Ureter (tissue), 1 donor: ENCODE results near the gene KHDRBS2. TPM values are rescaled to one million over a fixed set of nuclear protein-coding genes. Genes with fewer than 3 reads are reported as not detected.

Experiments used
- DNase-seq: peaks from one replicate; pipeline ENCODE4 v3.0.0-alpha.2; 2020; ENCODE audit warnings: low spot score
- total RNA-seq: library from RNA; stranded (reverse); gene quantifications from one replicate; pipeline ENCODE4 v1.2.4, GENCODE V29; 2023
- donor health status: DM: yes; HTN: yes; CAD: no.

Gene KHDRBS2
- total RNA-seq, 1 donor from 2014 or later, result 0.89 TPM

GRCh38 chr6:62175195-62175594 is 110.8 kb downstream of the KHDRBS2 start:
- no peak for DNase-seq

DNA sequence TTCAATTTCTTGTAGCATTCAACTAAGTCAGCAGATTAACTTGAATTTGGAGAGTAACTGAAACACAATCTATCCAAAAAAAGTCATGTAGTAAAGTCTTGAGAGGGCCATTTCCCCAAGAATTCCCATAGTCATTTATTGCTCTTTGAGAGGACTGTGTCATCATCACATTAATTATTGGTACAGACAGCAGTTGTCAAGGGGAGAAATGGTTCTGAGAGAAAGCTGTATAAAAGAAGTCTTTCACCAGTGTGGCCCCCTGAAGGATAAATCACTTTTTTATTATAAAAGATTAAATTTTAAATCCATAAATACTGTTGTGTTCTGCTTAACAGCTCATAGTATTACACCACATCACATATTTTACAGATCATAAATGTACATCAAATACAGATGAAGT is 111.5 kb downstream of the KHDRBS2 start:
- DNase-seq, result no peak

DNA sequence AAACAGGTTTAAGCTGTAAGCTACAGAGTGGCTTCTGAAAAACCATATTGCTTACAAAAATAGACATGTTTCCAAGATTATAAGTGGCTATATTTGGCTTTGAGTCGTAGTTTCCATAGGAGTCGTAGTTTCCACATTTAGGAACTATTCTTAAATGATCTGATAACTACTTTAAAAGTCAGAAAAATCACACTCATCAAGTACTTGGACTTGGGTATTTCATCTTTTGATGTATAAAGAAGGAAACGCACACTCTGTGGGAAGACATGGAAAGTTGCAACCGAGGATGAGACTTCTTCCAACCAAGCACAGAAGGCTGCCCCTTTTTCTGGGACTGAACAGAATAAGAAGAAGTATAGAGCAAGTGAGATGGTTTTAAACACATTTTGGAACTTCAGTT is 118.3 kb downstream of the KHDRBS2 start:
- DNase-seq, result no peak

DNA sequence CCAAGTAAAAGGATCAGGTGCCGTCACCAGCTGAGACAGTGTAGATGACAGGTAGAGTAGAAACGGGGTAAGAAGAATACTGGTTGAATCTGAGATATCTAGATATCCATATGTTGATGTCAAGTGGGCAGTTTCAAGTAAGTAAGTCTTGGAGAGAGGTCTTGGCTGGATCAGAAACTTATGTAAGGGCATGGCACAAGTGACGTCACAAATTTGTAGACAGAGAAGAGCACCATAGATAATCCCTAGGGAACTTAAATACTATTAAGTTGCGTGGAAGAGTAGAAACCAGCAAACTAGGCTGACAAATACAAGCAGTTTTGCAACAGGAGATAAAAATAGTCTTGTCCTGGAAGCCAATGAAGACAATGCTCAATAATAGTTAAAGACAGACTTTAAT is 123.2 kb downstream of the KHDRBS2 start:
- no peak for DNase-seq

GRCh38 chr6:62152796-62153195 is 133.2 kb downstream of the KHDRBS2 start:
- DNase-seq, result no peak

- DNase-seq, result no peak
Measured at GRCh38 chr6:62150048-62150663, 135.9 kb downstream of the KHDRBS2 start.

DNA sequence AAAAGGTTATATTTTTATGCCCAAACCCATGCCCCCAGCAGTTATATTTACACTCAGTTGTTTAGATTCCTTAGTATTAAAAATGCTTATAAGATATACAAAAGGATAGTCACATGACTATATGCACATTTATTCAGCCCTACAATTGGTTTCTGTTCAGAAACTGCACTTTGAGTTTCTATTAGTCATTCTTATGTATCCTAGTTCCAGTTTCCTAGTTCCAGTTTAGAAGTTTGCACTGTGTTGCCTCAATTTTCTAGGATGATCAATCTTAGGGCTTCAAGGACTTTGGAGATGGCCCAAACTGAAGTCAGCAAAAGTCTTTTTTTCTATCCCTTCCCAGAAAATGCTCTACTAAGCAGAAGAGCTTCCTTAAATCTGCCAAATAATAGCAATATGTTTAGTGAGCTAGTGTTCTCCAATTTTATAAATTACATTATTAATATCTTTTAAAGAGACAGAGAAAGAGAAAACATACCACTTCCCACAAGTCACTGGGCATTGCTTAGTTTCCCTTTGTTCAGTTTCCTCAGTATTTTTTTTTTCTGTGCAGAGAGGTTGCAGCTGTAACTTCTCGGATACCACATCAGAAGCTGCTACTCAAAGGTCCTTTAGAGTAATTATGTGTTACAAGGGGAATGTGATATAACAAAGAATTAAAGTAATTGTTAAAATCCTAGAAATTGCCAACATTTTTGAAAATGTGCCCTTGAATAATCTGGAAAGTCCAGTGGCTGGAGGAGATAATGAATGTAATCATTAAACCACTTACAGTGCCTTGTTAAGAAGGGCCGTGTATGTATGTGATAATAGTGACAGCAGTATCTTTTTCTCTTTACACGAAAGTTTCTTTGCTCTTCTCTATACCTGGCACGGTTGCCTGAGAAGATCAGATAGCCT is 138.8 kb downstream of the KHDRBS2 start:
- DNase-seq, result no peak

DNA sequence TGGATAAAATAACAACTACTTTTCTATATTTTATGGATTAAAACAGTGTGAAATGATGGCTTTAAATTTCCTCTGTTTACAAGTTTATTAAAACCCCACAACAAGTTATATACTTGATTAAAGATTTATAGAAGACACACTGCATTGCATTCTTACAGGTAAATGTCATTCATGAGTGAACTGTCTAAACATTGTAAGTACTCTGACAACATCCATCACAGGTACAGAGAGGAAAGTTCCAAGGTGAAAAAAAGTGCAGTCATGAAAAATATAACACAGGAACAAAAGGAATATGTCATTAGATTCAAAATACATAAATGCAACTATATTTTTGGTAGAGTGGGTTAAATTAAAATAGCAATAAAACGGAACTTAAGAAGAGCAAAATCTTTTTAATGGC is 156.9 kb downstream of the KHDRBS2 start:
- no peak for DNase-seq

- no peak for DNase-seq
Measured at GRCh38 chr6:62119401-62119800, 166.6 kb downstream of the KHDRBS2 start.

DNA sequence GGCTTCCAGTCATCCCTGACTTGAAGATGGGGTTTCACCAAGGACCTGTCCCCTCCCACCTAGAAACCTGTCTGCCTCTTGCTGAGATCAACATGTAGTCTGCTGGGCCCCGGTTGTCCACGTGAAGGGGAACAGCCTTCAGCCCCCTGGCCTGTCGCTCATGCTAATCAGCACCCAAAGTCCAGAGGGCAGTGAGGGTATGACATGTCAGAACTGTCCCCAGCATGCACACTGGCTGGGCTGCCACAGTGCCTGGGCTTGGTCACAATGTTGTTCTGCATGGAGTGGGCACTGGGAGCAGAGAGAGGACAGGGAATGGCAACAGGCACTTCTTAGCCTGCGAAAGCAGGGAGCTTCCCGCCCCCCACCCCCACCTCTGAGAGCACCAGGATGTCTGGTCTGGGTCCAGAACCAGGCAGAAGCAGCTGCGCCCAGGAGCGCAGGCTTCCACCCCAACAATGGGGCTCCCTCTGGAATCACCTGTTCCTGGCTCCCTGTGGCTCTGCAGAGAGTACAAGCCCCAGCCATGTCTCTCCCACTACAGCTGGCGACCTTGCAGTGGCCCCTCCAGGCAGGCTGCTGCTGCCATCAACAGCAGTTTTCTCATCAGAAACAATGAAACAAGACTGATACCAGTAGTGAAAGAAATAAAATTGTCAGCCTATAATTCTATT is 182.7 kb downstream of the KHDRBS2 start:
- no peak for DNase-seq

DNA sequence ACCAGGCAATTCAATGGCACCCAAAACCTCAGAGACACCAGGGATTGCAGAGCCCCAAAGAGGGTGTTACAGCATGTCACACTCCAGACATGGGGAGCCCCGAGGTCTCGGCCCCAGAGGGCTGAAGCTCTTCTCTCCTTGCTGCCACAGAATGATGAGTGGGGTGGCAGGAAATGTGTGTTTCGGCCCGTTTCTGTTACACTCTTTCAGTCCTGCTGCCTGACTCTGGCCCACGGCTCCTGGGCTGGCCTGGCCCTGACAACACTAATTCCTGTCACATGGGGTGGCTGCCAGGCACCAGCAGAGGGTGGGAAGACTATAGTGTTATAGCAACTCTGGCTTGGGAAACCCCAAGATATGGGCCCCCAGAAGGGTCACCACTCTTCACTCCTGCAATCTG is 183.6 kb downstream of the KHDRBS2 start:
- no peak for DNase-seq

GRCh38 chr6:62090442-62091229 is 195.4 kb downstream of the KHDRBS2 start:
- no peak for DNase-seq

GRCh38 chr6:62089781-62090180 is 196.2 kb downstream of the KHDRBS2 start:
- DNase-seq, result no peak

DNA sequence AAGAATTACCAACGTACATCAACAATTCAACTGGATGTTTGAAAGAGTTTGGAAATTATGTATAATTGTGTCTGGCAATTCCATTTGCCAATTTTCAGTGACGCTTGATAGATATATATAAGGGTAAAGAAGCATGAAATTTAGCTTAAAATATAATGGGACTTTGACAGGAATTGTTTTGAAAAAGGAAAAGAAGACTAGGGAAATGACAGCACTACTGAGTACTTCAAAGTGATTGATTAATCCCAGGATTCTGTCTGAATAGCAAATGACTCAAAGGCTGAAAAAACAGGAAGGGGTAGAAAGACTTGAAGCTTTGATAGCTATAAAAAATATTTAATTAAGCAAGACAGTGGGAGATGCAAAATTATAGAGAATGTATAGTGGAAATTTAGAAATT is 200.0 kb downstream of the KHDRBS2 start:
- DNase-seq, result no peak

GRCh38 chr6:62075869-62076268 is 210.2 kb downstream of the KHDRBS2 start:
- DNase-seq, result no peak

GRCh38 chr6:62059901-62060300 is 226.1 kb downstream of the KHDRBS2 start:
- no peak for DNase-seq

GRCh38 chr6:62057300-62057699 is 228.7 kb downstream of the KHDRBS2 start:
- DNase-seq, result no peak

DNA sequence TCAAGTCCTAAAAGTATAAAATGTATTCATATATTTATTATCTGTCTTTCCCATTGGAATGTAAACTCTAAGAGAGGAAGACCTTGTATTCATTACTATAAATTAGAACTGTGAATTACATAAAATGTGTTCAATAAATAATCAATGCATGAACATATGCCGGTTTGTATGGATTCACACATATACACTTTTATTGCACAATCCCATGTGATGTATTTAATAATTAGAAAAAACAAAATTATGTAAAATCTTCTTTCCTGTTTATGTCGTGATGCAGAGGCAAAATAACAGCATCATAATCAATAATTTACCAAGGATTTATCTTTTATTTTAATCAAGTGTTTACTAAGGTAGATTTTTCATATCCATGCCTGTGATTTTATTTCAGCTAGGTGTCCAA is 240.5 kb downstream of the KHDRBS2 start:
- no peak for DNase-seq

GRCh38 chr6:62043084-62043483 is 242.9 kb downstream of the KHDRBS2 start:
- no peak for DNase-seq

DNA sequence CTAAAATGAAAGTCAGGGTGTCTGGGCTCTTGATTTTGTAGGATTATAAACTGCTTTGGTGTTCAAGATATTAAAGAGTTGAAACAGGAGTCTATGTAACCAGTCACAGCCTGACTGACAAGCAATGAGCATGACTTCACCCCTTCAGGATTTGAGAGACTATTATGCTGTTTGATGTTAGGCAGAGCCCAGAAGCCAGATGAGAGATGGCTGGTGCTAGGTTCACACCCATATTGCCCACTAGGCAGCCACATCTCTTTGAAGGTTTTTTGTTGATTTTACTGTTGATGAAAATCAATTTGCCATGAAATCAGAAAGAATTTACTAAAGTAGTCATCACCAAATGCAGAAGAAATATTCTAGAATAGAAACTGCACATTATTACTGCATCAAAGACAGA is 243.6 kb downstream of the KHDRBS2 start:
- no peak for DNase-seq

DNA sequence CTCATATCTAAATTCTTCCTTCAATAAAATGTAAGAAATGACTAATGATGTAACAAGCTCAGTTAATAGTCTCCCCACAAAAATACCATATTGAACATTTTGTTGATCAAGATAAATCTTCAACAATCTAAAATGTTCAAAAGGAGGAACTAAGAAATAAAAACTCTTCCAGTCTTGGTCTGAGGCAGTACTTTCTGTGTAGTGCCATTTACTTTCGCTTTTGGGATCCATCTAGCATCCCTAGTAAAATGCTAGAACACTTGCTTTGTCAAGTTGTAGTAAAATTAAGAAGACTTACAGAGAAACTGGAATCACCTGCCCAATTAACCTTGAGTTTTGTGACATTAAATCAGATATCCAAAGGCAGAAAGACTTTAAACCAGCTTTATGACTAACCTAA is 246.4 kb downstream of the KHDRBS2 start:
- no peak for DNase-seq

- no peak for DNase-seq
Measured at GRCh38 chr6:62037445-62037844, 248.6 kb downstream of the KHDRBS2 start.
